Caco-2 (cell line): ENCODE data around the gene GABARAPL1. TPM values are rescaled to one million over a fixed set of nuclear protein-coding genes. Genes with fewer than 3 reads are reported as not detected.

Experiments used
- BruUV-seq: library from RNA; stranded (reverse); fragments of 400-500 nt; replicated peaks from 2 replicates; lab custom pipeline; 2021; lab: Mats Ljungman, UMichigan
- CTCF ChIA-PET: fragments of 300-600 bp; sonication (Branson Sonifier 250); formaldehyde crosslinking; loops from one replicate; lab custom pipeline; 2022; ENCODE audit warnings: antibody characterized with exemption; lab: Charles Lee
- POLR2A ChIA-PET: fragments of 300-600 bp; sonication (Branson Sonifier 250); formaldehyde crosslinking; loops from one replicate; lab custom pipeline; 2022; ENCODE audit warnings: antibody characterized with exemption; lab: Charles Lee
- DNase-seq, 2 experiments: peaks; one replicate each; pipeline versions ENCODE4 v3.0.0 to v3.0.0-alpha.2; 2020 to 2022
- H3K27me3 ChIP-seq: replicated peaks from 2 replicates; pipeline ENCODE4 v1.6.0; 2011; ENCODE audit warnings: low read length; ENCODE audit not compliant: control insufficient read depth, insufficient read depth
- H3K36me3 ChIP-seq: 2 replicates; pipeline ENCODE4 v1.5.1; 2011; ENCODE audit warnings: low read length; ENCODE audit not compliant: control insufficient read depth, insufficient read depth
- H3K4me1 ChIP-seq: fragments of 250-450 bp; sonication (Bioruptor Pico); 2 replicates; pipeline ENCODE4 v1.5.1; 2020; ENCODE audit warnings: mild to moderate bottlenecking
- H3K4me3 ChIP-seq: 2 replicates; pipeline ENCODE4 v1.5.1; 2011; ENCODE audit warnings: low read depth, mild to moderate bottlenecking, control low read depth, low read length
- H3K9me3 ChIP-seq: fragments of 250-450 bp; sonication (Bioruptor Pico); 2 replicates; pipeline ENCODE4 v1.5.1; 2020; ENCODE audit warnings: mild to moderate bottlenecking, moderate library complexity
- H3K27ac Mint-ChIP-seq: one replicate; pipeline ENCODE4 v1.8.0; 2022; ENCODE audit warnings: mixed read lengths; ENCODE audit not compliant: unreplicated experiment
- H3K27me3 Mint-ChIP-seq: one replicate; pipeline ENCODE4 v1.8.0; 2022; ENCODE audit warnings: mixed read lengths; ENCODE audit not compliant: insufficient read depth, unreplicated experiment
- H3K36me3 Mint-ChIP-seq: one replicate; pipeline ENCODE4 v1.8.0; 2022; ENCODE audit warnings: mild to moderate bottlenecking, mixed read lengths; ENCODE audit not compliant: insufficient read depth, unreplicated experiment
- H3K4me1 Mint-ChIP-seq: one replicate; pipeline ENCODE4 v1.8.0; 2022; ENCODE audit warnings: low read depth, mixed read lengths; ENCODE audit not compliant: unreplicated experiment
- H3K4me3 Mint-ChIP-seq: one replicate; pipeline ENCODE4 v1.8.0; 2022; ENCODE audit warnings: mild to moderate bottlenecking, moderate library complexity, mixed read lengths; ENCODE audit not compliant: unreplicated experiment
- H3K9me3 Mint-ChIP-seq: one replicate; pipeline ENCODE4 v1.8.0; 2022; ENCODE audit warnings: mixed read lengths; ENCODE audit not compliant: unreplicated experiment
- CTCF ChIP-seq, 2 experiments: fragments of 200-600 bp in 1 of 2; IDR thresholded peaks; 1 replicate in 1 of 2; 2 replicates in 1 of 2; pipeline versions ENCODE4 v1.5.1 to v1.8.0; 2011 to 2022; ENCODE audit warnings: antibody characterized with exemption in 1 of 2, control low read depth in 1 of 2, inconsistent platforms in 1 of 2, low read depth in 1 of 2, low read length in 1 of 2, mild to moderate bottlenecking in 1 of 2, moderate library complexity in 1 of 2; ENCODE audit not compliant: insufficient read depth in 1 of 2, severe bottlenecking in 1 of 2, unreplicated experiment in 1 of 2
- intact Hi-C: fragments of 100-400 bp; cut with micrococcal nuclease; formaldehyde crosslinking; loops from one replicate; pipeline ENCODE4 v1.10.0; 2022; ENCODE audit not compliant: unreplicated experiment
- total RNA-seq: library from RNA; stranded (reverse); gene quantifications from 2 replicates; pipeline ENCODE4 v1.2.3, GENCODE V29; 2022

Gene GABARAPL1
- total RNA-seq, 1 experiment from 2014 or later, result 106 TPM

- BruUV-seq, result no TSS peak
Measured at GRCh38 chr12:10171973-10172728, 40.5 kb upstream of the GABARAPL1 start, which contains the start of gene OLR1. OLR1 (minus strand) TSS chr12:10172132; CDS start chr12:10172077, 55 bp downstream.

GRCh38 chr12:10174986-10175614 is 37.6 kb upstream of the GABARAPL1 start:
- Mint-ChIP-seq H3K27me3 (no peaks in the 10 kb centered on the region), H3K27ac (peak overlapping the region; percentile 77), H3K9me3 (no peaks in the 10 kb centered on the region), H3K4me3 (no peak overlapping the region), H3K4me1 (peaks cover 49% of the 10 kb centered on the region), H3K36me3 (peaks cover 9% of the 10 kb centered on the region)
- no peaks in the 10 kb centered on the region for H3K9me3 ChIP-seq
- DNase-seq, result no peak
- TF ChIP-seq CTCF (IDR thresholded peaks at IDR 0.05; ENCODE audit: insufficient read depth in 1 of 2, low read depth in 1 of 2, low read length in 1 of 2, severe bottlenecking in 1 of 2, unreplicated experiment in 1 of 2), result no peak
- ChIA-PET POLR2A (interaction anchor here (0.6 to 1.3 kb wide), 4 partner anchors 8 to 38 kb away, joined by 3 to 12 read pairs (median 4); partner anchors contain the start of gene GABARAPL1), CTCF (interaction anchor here (1.0 to 2.8 kb wide), 7 partner anchors 8 to 165 kb away, joined by 3 to 80 read pairs (median 6); no protein-coding TSS in a partner anchor)
- no peak overlapping the region for H3K4me3 ChIP-seq
- BruUV-seq, result no TSS peak
- no peaks in the 10 kb centered on the region for H3K36me3 ChIP-seq
- H3K27me3 ChIP-seq, result no peaks in the 10 kb centered on the region
- H3K4me1 ChIP-seq, result peaks cover 92% of the 10 kb centered on the region
- intact Hi-C loops, result no loop called here

More at GRCh38 chr12:10171973-10172728, 40.5 kb upstream of the GABARAPL1 start, which contains the start of gene OLR1:
- H3K36me3 Mint-ChIP-seq, result peaks cover 20% of the 10 kb centered on the region
- Histone ChIP-seq H3K36me3 (no peaks in the 10 kb centered on the region), H3K27me3 (no peaks in the 10 kb centered on the region), H3K4me1 (peaks cover 92% of the 10 kb centered on the region), H3K9me3 (no peaks in the 10 kb centered on the region), H3K4me3 (no peak within 1 kb of the TSS)
- intact Hi-C loops, result loop anchor here (1.0 kb wide), 1 partner anchor 8 kb away; no protein-coding TSS in a partner anchor
- DNase-seq, result no peak
- H3K27me3 Mint-ChIP-seq, result no peaks in the 10 kb centered on the region
- ChIA-PET CTCF (interaction anchor here (1.2 kb wide), 1 partner anchor 9 kb away, joined by 3 read pairs; no protein-coding TSS in a partner anchor), POLR2A (interaction anchor here (0.9 kb wide), 1 partner anchor 10 kb away, joined by 4 read pairs; no protein-coding TSS in a partner anchor)
- H3K4me1 Mint-ChIP-seq, result peaks cover 53% of the 10 kb centered on the region
- no peaks in the 10 kb centered on the region for H3K9me3 Mint-ChIP-seq
- H3K27ac Mint-ChIP-seq, result peak within 1 kb of the TSS; percentile 8
- TF ChIP-seq CTCF (IDR thresholded peaks at IDR 0.05; ENCODE audit: insufficient read depth in 1 of 2, low read depth in 1 of 2, low read length in 1 of 2, severe bottlenecking in 1 of 2, unreplicated experiment in 1 of 2), result no peak
- H3K4me3 Mint-ChIP-seq, result peak within 1 kb of the TSS; percentile 68
